Heart right ventricle (tissue), 16 donors: Measurements from ENCODE around the gene NSD2. TPM values are rescaled to one million over a fixed set of nuclear protein-coding genes. Genes with fewer than 3 reads are reported as not detected.

Experiments
- ATAC-seq, 8 donors: fragments of 200-7000 bp; cut with Tn5 transposase; one replicate each; pipeline ENCODE4 v1.9.1; 2020; ENCODE audit warnings: mild to moderate bottlenecking in 8 of 8, moderate library complexity in 8 of 8, moderate number of reproducible peaks in 1 of 8
- DNase-seq, 2 donors: peaks; one replicate each; pipeline ENCODE4 v3.0.0-alpha.2; 2020
- H3K27ac ChIP-seq, 10 donors: fragments of 200-600 bp; sonication (generic) in 2 of 10; one replicate each; pipeline versions ENCODE4 v1.5.0 to v1.8.0; 2020 to 2022; ENCODE audit warnings: mild to moderate bottlenecking in 3 of 10
- H3K27me3 ChIP-seq, 7 donors: fragments of 200-600 bp; one replicate each; pipeline ENCODE4 v1.8.0; 2021 to 2022; ENCODE audit warnings: mild to moderate bottlenecking in 2 of 7
- H3K36me3 ChIP-seq, 9 donors: fragments of 200-600 bp; sonication (generic) in 1 of 9; one replicate each; pipeline versions ENCODE4 v1.5.0 to v1.8.0; 2020 to 2022; ENCODE audit warnings: mild to moderate bottlenecking in 2 of 9
- H3K4me1 ChIP-seq, 9 donors: fragments of 200-600 bp; sonication (generic) in 1 of 9; one replicate each; pipeline versions ENCODE4 v1.5.0 to v1.8.0; 2020 to 2022; ENCODE audit warnings: mild to moderate bottlenecking in 4 of 9
- H3K4me3 ChIP-seq, 10 donors: fragments of 200-600 bp; sonication (generic) in 2 of 10; one replicate each; pipeline versions ENCODE4 v1.5.0 to v1.8.0; 2020 to 2022; ENCODE audit warnings: mild to moderate bottlenecking in 7 of 10, moderate library complexity in 2 of 10
- H3K9me3 ChIP-seq, 11 donors: fragments of 200-600 bp in 10 of 11; sonication (generic) in 2 of 11; one replicate each; pipeline versions ENCODE4 v1.5.0 to v1.8.0; 2013 to 2022; ENCODE audit warnings: mild to moderate bottlenecking in 2 of 11, control low read depth in 1 of 11, moderate library complexity in 1 of 11
- CTCF ChIP-seq, 9 donors: fragments of 200-600 bp; sonication (generic) in 2 of 9; IDR thresholded peaks; one replicate each; pipeline versions ENCODE4 v1.5.0 to v1.8.0; 2021 to 2022; ENCODE audit warnings: antibody characterized with exemption in 9 of 9, mild to moderate bottlenecking in 5 of 9, moderate library complexity in 1 of 9
- WGBS, 2 donors: extraction: QIAGEN DNeasy Blood & Tissue Kit; methylation state at CpG; one replicate each; pipeline ENCODE4 v1.1.7; 2013; ENCODE audit warnings: inconsistent platforms in 1 of 2; 5-methylcytosine and 5-hydroxymethylcytosine counted together
- intact Hi-C, 10 donors: fragments of 100-400 bp; cut with DNase I; formaldehyde crosslinking; loops; one replicate each; pipeline versions ENCODE4 v1.11.1 to v1.14.2; 2022
- polyA plus RNA-seq, 2 donors: library from polyadenylated mRNA; stranded (reverse); fragments of 200-250 nt; gene quantifications; one replicate each; pipeline ENCODE4 v1.2.3, GENCODE V29; 2013
- total RNA-seq, 10 donors: library from RNA; stranded (reverse); fragmentation: NEBNext Ultra II Directional in 3 of 10; extraction: Animal tissue kit (Norgen Biotek cat#: 25700) in 3 of 10; gene quantifications; one replicate each; pipeline versions ENCODE4 v1.2.1 to v1.2.4, GENCODE V29; 2021 to 2023
- donor health status: Arrhythmogenic right ventricular cardiomyopathy.
- donor health status: ischemic (EF 13 %, LVEDD 7.1; RV severe dilation, severe dysfunction).
- donor health status: healthy with polysubstance abuse.
- donor health status: DM: no; HTN: yes; CAD: no.
- donor health status: DM: no; HTN: no; CAD: no.
- donor health status: ischemic (EF 25% LVEDD 6.9; RV normal size, moderate dysfunction).
- donor health status: ischemic (EF 25% LVEDD 5.7; RV mildly dilated, moderate dysfunction).
- donor health status: healthy.
- donor health status: DM: yes; HTN: yes; CAD: no.
- donor health status: Ischemic cardiomyopathy.
- donor health status: ischemic (EF 35%, LVEDD 5.7; RV mildly dilated, moderate dysfunction).
- donor health status: nonischemic (EF 11% LVEDD 7.7; RV severe dilation, severe dysfunction).
- donor health status: DM: yes; HTN: yes; CAD: no.
- donor health status: PGD.
- donor health status: ischemic (EF 29% LVEDD 5.4; RV normal size, mild dysfunction).
- donor health status: nonischemic (EF 23%, LVEDD 6.1; RV moderate dilation, normal function).

NSD2 gene
- total and polyA plus RNA-seq, 12 donors, result 7.7 to 64.4 (median 44.5) TPM

GRCh38 chr4:1986578-1987210, 115.5 kb downstream of the NSD2 start:
- WGBS, 2 donors, result 89 to 92% methylated on average over 22 of the region's 22 CpGs
- no peak overlapping the region for H3K27ac ChIP-seq

GRCh38 chr4:1987296-1987695, 116.1 kb downstream of the NSD2 start:
- H3K36me3 ChIP-seq, result peaks cover 5 to 94% (median 60%) of the 10 kb centered on the region in 9 donors
- no peak for ATAC-seq
- WGBS, 2 donors, result 93 to 94% methylated on average over 19 of the region's 19 CpGs

More at GRCh38 chr4:1986578-1987210, 115.5 kb downstream of the NSD2 start:
- Histone ChIP-seq H3K9me3 (no peaks in the 10 kb centered on the region), H3K27me3 (no peaks in the 10 kb centered on the region), H3K36me3 (peaks cover 6 to 100% (median 60%) of the 10 kb centered on the region in 9 donors), H3K4me3 (no peak overlapping the region), H3K4me1 (peaks cover 0 to 16% (median 8%) of the 10 kb centered on the region in 9 donors)
- ATAC-seq, result no peak
- DNase-seq, result no peak
- intact Hi-C loops, result no loop called here
- TF ChIP-seq CTCF (IDR thresholded peaks at IDR 0.05), result no peak

GRCh38 chr4:1987721-1988326, 116.6 kb downstream of the NSD2 start:
- Histone ChIP-seq H3K9me3 (no peaks in the 10 kb centered on the region), H3K36me3 (peaks cover 3 to 89% (median 54%) of the 10 kb centered on the region in 9 donors), H3K27me3 (no peaks in the 10 kb centered on the region), H3K27ac (no peak overlapping the region), H3K4me3 (no peak overlapping the region), H3K4me1 (peaks cover 0 to 13% (median 8%) of the 10 kb centered on the region in 9 donors)
- ATAC-seq (no peak), DNase-seq (no peak)
- intact Hi-C loops, result no loop called here
- 93 to 94% methylated on average over 26 of the region's 26 CpGs for WGBS, 2 donors
- no peak for TF ChIP-seq CTCF (IDR thresholded peaks at IDR 0.05)

More at GRCh38 chr4:1987296-1987695, 116.1 kb downstream of the NSD2 start:
- no peak for TF ChIP-seq CTCF (IDR thresholded peaks at IDR 0.05)
- intact Hi-C loops, result no loop called here
- Histone ChIP-seq H3K4me3 (no peak overlapping the region), H3K27ac (no peak overlapping the region), H3K27me3 (no peaks in the 10 kb centered on the region), H3K9me3 (no peaks in the 10 kb centered on the region), H3K4me1 (peaks cover 0 to 13% (median 8%) of the 10 kb centered on the region in 9 donors)
- no peak for DNase-seq

- Histone ChIP-seq H3K27me3 (no peaks in the 10 kb centered on the region), H3K4me1 (peaks cover 0 to 18% (median 8%) of the 10 kb centered on the region in 9 donors), H3K4me3 (no peak overlapping the region), H3K9me3 (no peaks in the 10 kb centered on the region), H3K27ac (no peak overlapping the region), H3K36me3 (peaks cover 3 to 84% (median 49%) of the 10 kb centered on the region in 9 donors)
- DNase-seq, result no peak
- intact Hi-C loops, result no loop called here
- no peak for TF ChIP-seq CTCF (IDR thresholded peaks at IDR 0.05)
- 93 to 94% methylated on average over 12 of the region's 12 CpGs for WGBS, 2 donors
- ATAC-seq, result no peak
Observed at GRCh38 chr4:1988327-1988724, 117.1 kb downstream of the NSD2 start.
